Adrenal gland (tissue), 19 donors: Measurements from ENCODE around the gene TPH2. TPM values are rescaled to one million over a fixed set of nuclear protein-coding genes. Genes with fewer than 3 reads are reported as not detected.
A peak's percentile ranks its signal among the peaks of the same experiment; 100 is the strongest.

Experiments used
- DNase-seq, 7 donors: peaks; one replicate each; pipeline ENCODE4 v3.0.0-alpha.2; 2019 to 2020
- H3K27ac ChIP-seq, 5 donors: fragments of 200-600 bp; sonication (generic) in 4 of 5; 1 replicate in 3 of 5; 2 replicates in 2 of 5; pipeline versions ENCODE4 v1.5.1 to v1.8.0; 2016 to 2020; ENCODE audit warnings: mild to moderate bottlenecking in 1 of 5
- H3K27me3 ChIP-seq: fragments of 200-600 bp; 2 replicates; pipeline ENCODE4 v1.8.0; 2021
- H3K36me3 ChIP-seq, 2 donors: fragments of 200-600 bp; replicated peaks in 1 of 2; 1 replicate in 1 of 2; 2 replicates in 1 of 2; pipeline versions ENCODE4 v1.5.1 to v1.8.0; 2018 to 2022
- H3K4me1 ChIP-seq, 2 donors: fragments of 200-600 bp; replicated peaks in 1 of 2; 1 replicate in 1 of 2; 2 replicates in 1 of 2; pipeline versions ENCODE4 v1.5.1 to v1.8.0; 2018 to 2021
- H3K4me3 ChIP-seq, 4 donors: fragments of 200-600 bp; sonication (generic) in 3 of 4; one replicate each; pipeline ENCODE4 v1.5.1; 2016 to 2018
- H3K9me3 ChIP-seq, 3 donors: fragments of 200-600 bp; sonication (generic) in 1 of 3; replicated peaks in 1 of 3; 1 replicate in 2 of 3; 2 replicates in 1 of 3; pipeline versions ENCODE4 v1.5.1 to v1.8.0; 2016 to 2021
- POLR2A ChIP-seq, 2 donors: fragments of 450-650 bp; IDR thresholded peaks; one replicate each; pipeline ENCODE4 v1.6.1; 2017; ENCODE audit warnings: antibody characterized with exemption in 2 of 2, mild to moderate bottlenecking in 2 of 2, moderate library complexity in 1 of 2
- WGBS, 4 donors: extraction: QIAGEN DNeasy Blood & Tissue Kit in 2 of 4; methylation state at CpG; one replicate each; pipeline versions ENCODE4 v1.1.5 to v1.1.7; 2013 to 2017; 5-methylcytosine and 5-hydroxymethylcytosine counted together
- intact Hi-C, 2 donors: fragments of 100-400 bp; cut with DNase I; formaldehyde crosslinking; loops; one replicate each; pipeline versions ENCODE4 v1.14.1 to v1.15.0; 2022 to 2023
- long read RNA-seq, 10 donors: library from polyadenylated mRNA in 3 of 10; unstranded in 2 of 10; stranded (forward) in 1 of 10; transcript quantifications; one replicate each; pipeline ENCODE4 v2.0.0 and lab custom pipeline, GENCODE V29; 2021 to 2026
- polyA plus RNA-seq, 3 donors: library from polyadenylated mRNA; stranded (reverse); fragments of 200-250 nt in 2 of 3; fragments of 350-450 nt in 1 of 3; fragmentation: Illumina TruSeq in 1 of 3; extraction: RNeasy Lipid Tissue Mini Kit (QIAGEN cat#74804) in 1 of 3; gene quantifications; one replicate each; pipeline ENCODE4 v1.2.3, GENCODE V29; 2013 to 2014
- total RNA-seq, 9 donors: library from RNA; depleted of rRNA in 4 of 9; stranded (reverse); fragments of >200 nt in 4 of 9; fragments of 120-200 nt in 1 of 9; fragmentation: NEBNext Ultra II Directional in 1 of 9; extraction: Animal tissue kit (Norgen Biotek cat#: 25700) in 1 of 9; gene quantifications; one replicate each; pipeline versions ENCODE4 v1.1.0 to v1.2.4, GENCODE V29; 2013 to 2023
- TF ChIP-seq, protein P1 (sequence below), 6 experiments: fragments of 450-650 bp in 4 of 6; fragments of 200-600 bp in 2 of 6; sonication (generic) in 1 of 6; IDR thresholded peaks; 1 replicate in 5 of 6; 2 replicates in 1 of 6; pipeline versions ENCODE4 v1.5.1 to v1.8.0; 2016 to 2021; ENCODE audit warnings: antibody characterized with exemption in 6 of 6, mild to moderate bottlenecking in 2 of 6, moderate library complexity in 1 of 6
- donor health status: healthy with polysubstance abuse.
- donor health status: Bipolar disorder and iron deficiency.
- donor health status: DM: yes; HTN: yes; CAD: no.
- donor health status: DM: no; HTN: no; CAD: no.
- donor health status: DM: no; HTN: no; CAD: no.
- donor health status: DM: yes; HTN: yes; CAD: no.

Gene TPH2
- total RNA-seq: under 1 TPM in 1 of 9 donors, not detected in 8; 0.06 TPM
- not detected for polyA plus RNA-seq
- long read RNA-seq, donor 1: 0 reads
- long read RNA-seq, donor 2: 0 reads
- long read RNA-seq, donor 3: 0 reads
- long read RNA-seq, donor 4: 0 reads
- long read RNA-seq, donor 5: 0 reads
- long read RNA-seq, donor 6: 0 reads
- long read RNA-seq, donor 7: 0 reads
- long read RNA-seq, donor 8: 0 reads
- long read RNA-seq, donor 9: 0 reads
- long read RNA-seq, donor 10: 0 reads

DNA sequence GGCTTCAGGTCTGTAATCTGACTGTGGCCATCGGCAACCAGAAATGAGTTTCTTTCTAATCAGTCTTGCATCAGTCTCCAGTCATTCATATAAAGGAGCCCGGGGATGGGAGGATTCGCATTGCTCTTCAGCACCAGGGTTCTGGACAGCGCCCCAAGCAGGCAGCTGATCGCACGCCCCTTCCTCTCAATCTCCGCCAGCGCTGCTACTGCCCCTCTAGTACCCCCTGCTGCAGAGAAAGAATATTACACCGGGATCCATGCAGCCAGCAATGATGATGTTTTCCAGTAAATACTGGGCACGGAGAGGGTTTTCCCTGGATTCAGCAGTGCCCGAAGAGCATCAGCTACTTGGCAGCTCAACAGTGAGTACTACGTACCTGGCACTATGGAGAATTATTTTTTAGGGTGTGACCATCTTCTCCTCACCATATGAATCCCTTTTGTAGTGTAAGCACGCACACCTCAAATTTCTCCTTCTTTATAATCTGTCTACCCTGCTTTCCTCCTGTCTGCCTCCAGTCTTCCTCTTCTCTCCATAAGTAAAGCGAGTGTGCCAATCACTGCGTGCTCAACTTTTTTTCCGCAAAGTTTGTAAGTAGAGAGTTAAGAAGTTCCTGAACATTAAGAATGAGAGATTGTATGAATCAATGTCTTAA is at the start of gene TPH2:
TSS of gene TPH2 (plus strand) at position 118 of the 658 bp plus-strand sequence. CDS start at position 260, 142 bp downstream.
- Histone ChIP-seq H3K27me3 (peaks cover 7% of the 10 kb centered on the region), H3K9me3 (peaks cover 0 to 6% (median 0%) of the 10 kb centered on the region in 3 donors), H3K27ac (no peak within 1 kb of the TSS), H3K36me3 (no peaks in the 10 kb centered on the region), H3K4me1 (peaks cover 0 to 5% of the 10 kb centered on the region in 2 donors), H3K4me3 (no peak within 1 kb of the TSS)
- DNase-seq: peak; percentile 54 to 72 (median 59)
- WGBS, 4 donors: 14 to 24% (median 19%) methylated on average over 10 to 16 of the region's 16 CpGs
- TF ChIP-seq, protein P1, sequence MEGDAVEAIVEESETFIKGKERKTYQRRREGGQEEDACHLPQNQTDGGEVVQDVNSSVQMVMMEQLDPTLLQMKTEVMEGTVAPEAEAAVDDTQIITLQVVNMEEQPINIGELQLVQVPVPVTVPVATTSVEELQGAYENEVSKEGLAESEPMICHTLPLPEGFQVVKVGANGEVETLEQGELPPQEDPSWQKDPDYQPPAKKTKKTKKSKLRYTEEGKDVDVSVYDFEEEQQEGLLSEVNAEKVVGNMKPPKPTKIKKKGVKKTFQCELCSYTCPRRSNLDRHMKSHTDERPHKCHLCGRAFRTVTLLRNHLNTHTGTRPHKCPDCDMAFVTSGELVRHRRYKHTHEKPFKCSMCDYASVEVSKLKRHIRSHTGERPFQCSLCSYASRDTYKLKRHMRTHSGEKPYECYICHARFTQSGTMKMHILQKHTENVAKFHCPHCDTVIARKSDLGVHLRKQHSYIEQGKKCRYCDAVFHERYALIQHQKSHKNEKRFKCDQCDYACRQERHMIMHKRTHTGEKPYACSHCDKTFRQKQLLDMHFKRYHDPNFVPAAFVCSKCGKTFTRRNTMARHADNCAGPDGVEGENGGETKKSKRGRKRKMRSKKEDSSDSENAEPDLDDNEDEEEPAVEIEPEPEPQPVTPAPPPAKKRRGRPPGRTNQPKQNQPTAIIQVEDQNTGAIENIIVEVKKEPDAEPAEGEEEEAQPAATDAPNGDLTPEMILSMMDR (IDR thresholded peaks at IDR 0.05): peak; percentile 46 to 61 (median 56)
- no peak for TF ChIP-seq POLR2A (IDR thresholded peaks at IDR 0.05)
- intact Hi-C loops: no loop called here

DNA sequence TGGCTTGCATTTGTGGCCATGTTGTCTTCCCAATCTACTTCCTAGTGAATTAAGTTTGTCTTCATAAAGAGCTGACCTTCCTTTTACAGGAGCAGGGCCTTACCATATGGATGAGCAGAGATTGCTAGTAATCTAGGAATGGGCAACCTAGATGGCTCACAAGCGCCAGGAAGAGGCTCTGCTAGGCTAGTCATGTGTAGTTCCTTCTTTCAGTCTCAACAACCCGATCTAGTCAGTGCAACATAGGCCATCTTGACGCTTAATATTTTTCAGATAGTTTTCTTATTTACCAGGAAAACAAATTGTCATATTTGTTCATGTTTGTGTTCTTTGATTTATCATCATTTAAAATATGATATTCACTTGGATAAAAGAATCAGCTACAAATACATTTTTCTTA is 48.2 kb upstream of the TPH2 start:
- no peak for DNase-seq
- Histone ChIP-seq H3K4me3 (no peak overlapping the region), H3K9me3 (no peaks in the 10 kb centered on the region), H3K27me3 (no peaks in the 10 kb centered on the region), H3K27ac (no peak overlapping the region), H3K36me3 (peaks cover 0 to 8% of the 10 kb centered on the region in 2 donors), H3K4me1 (no peaks in the 10 kb centered on the region)
- WGBS, 4 donors: 91 to 99% (median 97%) methylated on average over 3 of the region's 3 CpGs
- intact Hi-C loops: no loop called here
- TF ChIP-seq POLR2A (IDR thresholded peaks at IDR 0.05): no peak
- TF ChIP-seq, protein P1 (IDR thresholded peaks at IDR 0.05): no peak

DNA sequence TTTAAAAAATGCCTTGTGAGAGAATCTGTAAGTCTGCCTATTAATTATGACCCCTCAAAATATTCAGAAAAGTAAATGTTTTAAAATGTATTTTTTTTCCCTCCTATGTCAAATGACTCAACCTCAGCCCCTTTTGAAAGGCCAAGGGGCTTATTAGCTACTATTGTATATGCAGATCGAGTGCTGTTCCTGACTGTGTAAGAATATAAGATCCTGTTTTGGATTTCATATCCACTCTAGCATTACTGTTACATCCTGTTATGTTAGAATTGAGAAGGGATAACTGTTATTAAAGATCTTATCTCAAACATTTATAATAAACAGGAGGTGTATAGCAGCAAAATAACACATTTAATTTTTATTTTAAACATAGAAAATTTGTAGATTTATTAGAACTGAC is 46.6 kb upstream of the TPH2 start:
- peaks cover 0 to 23% of the 10 kb centered on the region in 2 donors for H3K36me3 ChIP-seq
- no peaks in the 10 kb centered on the region for H3K4me1 ChIP-seq
- H3K4me3 ChIP-seq: no peak overlapping the region
- intact Hi-C loops: no loop called here
- H3K27ac ChIP-seq: no peak overlapping the region
- 76 to 91% (median 83%) methylated on average over 1 of the region's 1 CpG for WGBS, 4 donors
- no peaks in the 10 kb centered on the region for H3K27me3 ChIP-seq
- DNase-seq: no peak
- no peaks in the 10 kb centered on the region for H3K9me3 ChIP-seq
- TF ChIP-seq, protein P1 (IDR thresholded peaks at IDR 0.05): no peak
- no peak for TF ChIP-seq POLR2A (IDR thresholded peaks at IDR 0.05)

DNA sequence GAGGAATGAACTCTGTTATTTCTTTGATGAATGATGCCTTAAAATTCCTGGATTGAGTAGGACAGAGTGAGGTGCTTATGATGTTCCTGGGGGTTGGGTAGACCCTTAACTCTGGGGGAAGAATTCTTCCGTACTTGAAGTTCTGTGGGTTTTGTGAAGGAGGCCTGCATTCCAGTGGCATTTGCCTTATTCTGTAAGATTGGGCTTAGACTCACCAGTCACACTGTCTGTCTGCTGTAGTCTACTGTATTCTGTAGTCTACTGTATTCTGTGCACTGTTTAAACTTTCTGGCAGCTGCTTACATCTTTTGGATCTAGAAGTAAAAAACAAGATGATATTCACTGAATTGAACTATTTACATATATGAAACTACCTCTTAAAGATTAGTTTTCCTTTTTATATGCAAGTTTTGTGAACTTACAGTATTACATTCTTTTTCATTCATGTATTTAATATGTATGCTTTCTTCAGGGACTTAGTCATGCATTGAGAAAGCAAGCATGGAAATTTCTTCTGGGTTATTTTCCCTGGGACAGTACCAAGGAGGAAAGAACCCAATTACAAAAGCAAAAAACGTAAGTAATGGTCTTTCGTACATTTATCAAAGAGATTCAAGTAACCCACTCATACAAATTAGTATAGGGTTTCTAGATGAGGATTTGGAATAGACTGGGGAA is 42.3 kb upstream of the TPH2 start:
- no peaks in the 10 kb centered on the region for H3K9me3 ChIP-seq
- H3K4me1 ChIP-seq: no peaks in the 10 kb centered on the region
- no peak for TF ChIP-seq POLR2A (IDR thresholded peaks at IDR 0.05)
- TF ChIP-seq, protein P1 (IDR thresholded peaks at IDR 0.05): no peak
- peaks cover 0 to 48% of the 10 kb centered on the region in 2 donors for H3K36me3 ChIP-seq
- H3K27me3 ChIP-seq: no peaks in the 10 kb centered on the region
- 87 to 97% (median 94%) methylated on average over 3 of the region's 3 CpGs for WGBS, 4 donors
- intact Hi-C loops: no loop called here
- no peak overlapping the region for H3K4me3 ChIP-seq
- DNase-seq: no peak
- no peak overlapping the region for H3K27ac ChIP-seq
